PC-3 (cell line): Measurements from ENCODE around the gene SEMA3A.

ENCODE experiments used
- EZH2 ChIP-seq: fragments of 300-600 bp; sonication (generic); IDR thresholded peaks from one replicate; pipeline ENCODE4 v1.6.1; 2017; ENCODE audit warnings: antibody characterized with exemption, mild to moderate bottlenecking, low read length; ENCODE audit not compliant: unreplicated experiment
- EZH2phosphoT487 ChIP-seq: fragments of 300-600 bp; sonication (generic); IDR thresholded peaks from 2 replicates; pipeline ENCODE4 v1.6.1; 2018; ENCODE audit warnings: mild to moderate bottlenecking, antibody characterized with exemption, low read length, borderline replicate concordance
- TF ChIP-seq, protein P1 (sequence below): fragments of 300-600 bp; sonication (generic); conservative IDR thresholded peaks from 2 replicates; pipeline ENCODE4 v1.5.1; 2017; ENCODE audit warnings: antibody characterized with exemption, low read depth, mild to moderate bottlenecking, low read length

DNA sequence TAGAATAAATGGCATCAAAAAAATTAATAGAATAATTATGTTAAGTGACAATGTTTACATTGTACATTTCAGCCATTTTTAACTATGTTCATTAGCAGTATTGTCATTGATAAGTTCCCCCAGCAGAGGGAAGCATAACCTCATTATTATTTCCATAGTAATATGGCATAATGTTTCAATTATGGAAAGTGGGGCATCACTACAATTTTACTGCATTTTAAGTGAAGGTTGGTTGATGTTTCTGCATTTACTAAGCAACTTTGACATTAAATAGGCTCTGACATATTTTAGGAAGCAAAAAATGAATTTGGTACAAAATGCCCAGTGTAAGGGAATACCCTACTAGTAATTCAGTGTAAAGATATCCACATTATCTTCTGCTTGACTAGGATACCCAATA lies 218.3 kb downstream of the SEMA3A start:
- TF ChIP-seq, protein P1, sequence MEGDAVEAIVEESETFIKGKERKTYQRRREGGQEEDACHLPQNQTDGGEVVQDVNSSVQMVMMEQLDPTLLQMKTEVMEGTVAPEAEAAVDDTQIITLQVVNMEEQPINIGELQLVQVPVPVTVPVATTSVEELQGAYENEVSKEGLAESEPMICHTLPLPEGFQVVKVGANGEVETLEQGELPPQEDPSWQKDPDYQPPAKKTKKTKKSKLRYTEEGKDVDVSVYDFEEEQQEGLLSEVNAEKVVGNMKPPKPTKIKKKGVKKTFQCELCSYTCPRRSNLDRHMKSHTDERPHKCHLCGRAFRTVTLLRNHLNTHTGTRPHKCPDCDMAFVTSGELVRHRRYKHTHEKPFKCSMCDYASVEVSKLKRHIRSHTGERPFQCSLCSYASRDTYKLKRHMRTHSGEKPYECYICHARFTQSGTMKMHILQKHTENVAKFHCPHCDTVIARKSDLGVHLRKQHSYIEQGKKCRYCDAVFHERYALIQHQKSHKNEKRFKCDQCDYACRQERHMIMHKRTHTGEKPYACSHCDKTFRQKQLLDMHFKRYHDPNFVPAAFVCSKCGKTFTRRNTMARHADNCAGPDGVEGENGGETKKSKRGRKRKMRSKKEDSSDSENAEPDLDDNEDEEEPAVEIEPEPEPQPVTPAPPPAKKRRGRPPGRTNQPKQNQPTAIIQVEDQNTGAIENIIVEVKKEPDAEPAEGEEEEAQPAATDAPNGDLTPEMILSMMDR: peak; percentile 83
- TF ChIP-seq EZH2phosphoT487: no peak
- TF ChIP-seq EZH2: no peak
